Ascending aorta (tissue), 2 donors: ENCODE measurements around the gene BCS1L. TPM values are rescaled to one million over a fixed set of nuclear protein-coding genes. Genes with fewer than 3 reads are reported as not detected.

Experiments
- DNase-seq, 2 donors: peaks; one replicate each; pipeline ENCODE4 v3.0.0-alpha.2; 2019; ENCODE audit warnings: low spot score in 2 of 2
- H3K27ac ChIP-seq, 2 donors: fragments of 200-600 bp; sonication (generic); one replicate each; pipeline ENCODE4 v1.5.1; 2016 to 2017; ENCODE audit warnings: mild to moderate bottlenecking in 1 of 2
- H3K27me3 ChIP-seq: fragments of 200-600 bp; sonication (generic); one replicate; pipeline ENCODE4 v1.5.1; 2017
- H3K36me3 ChIP-seq, 2 donors: fragments of 200-600 bp; sonication (generic); one replicate each; pipeline ENCODE4 v1.5.1; 2016
- H3K4me1 ChIP-seq, 2 donors: fragments of 200-600 bp; sonication (generic); one replicate each; pipeline ENCODE4 v1.5.1; 2016 to 2017; ENCODE audit warnings: mild to moderate bottlenecking in 1 of 2
- H3K4me3 ChIP-seq, 2 donors: fragments of 200-600 bp; sonication (generic); one replicate each; pipeline ENCODE4 v1.5.1; 2016 to 2017; ENCODE audit warnings: mild to moderate bottlenecking in 1 of 2
- H3K9me3 ChIP-seq, 2 donors: fragments of 200-600 bp; sonication (generic); one replicate each; pipeline ENCODE4 v1.5.1; 2016
- CTCF ChIP-seq, 3 experiments: fragments of 200-600 bp in 2 of 3; fragments of 450-650 bp in 1 of 3; sonication (generic) in 2 of 3; IDR thresholded peaks; one replicate each; pipeline ENCODE4 v1.5.1; 2016 to 2019; ENCODE audit warnings: antibody characterized with exemption in 3 of 3, mild to moderate bottlenecking in 1 of 3, moderate library complexity in 1 of 3
- intact Hi-C: fragments of 100-400 bp; cut with DNase I; formaldehyde crosslinking; loops from one replicate; pipeline ENCODE4 v1.15.1; 2023
- total RNA-seq: library from RNA; depleted of rRNA; stranded (reverse); fragments of >200 nt; gene quantifications from one replicate; pipeline ENCODE4 v1.1.0, GENCODE V29; 2016

BCS1L gene
- 27.7 TPM for total RNA-seq

GRCh38 chr2:218659258-218659987, at the start of gene BCS1L, which contains the start of gene ZNF142:
TSS of gene BCS1L (plus strand) at chr2:218659683. CDS start at chr2:218660988, 1,305 bp downstream.
TSS of gene ZNF142 (minus strand) at chr2:218659623. CDS start at chr2:218656429, 3,194 bp downstream.
- Histone ChIP-seq H3K27me3 (no peaks in the 10 kb centered on the region), H3K9me3 (no peaks in the 10 kb centered on the region)
- intact Hi-C loops: no loop called here

GRCh38 chr2:218615868-218616315, 43.6 kb upstream of the BCS1L start:
- Histone ChIP-seq H3K27ac (no peak overlapping the region), H3K9me3 (no peaks in the 10 kb centered on the region), H3K4me1 (no peaks in the 10 kb centered on the region), H3K4me3 (no peak overlapping the region), H3K27me3 (no peaks in the 10 kb centered on the region), H3K36me3 (no peaks in the 10 kb centered on the region)
- no peak for TF ChIP-seq CTCF (IDR thresholded peaks at IDR 0.05)
- no peak for DNase-seq
- intact Hi-C loops: no loop called here

More at GRCh38 chr2:218659258-218659987, at the start of gene BCS1L, which contains the start of gene ZNF142:
- Histone ChIP-seq H3K36me3 (peaks cover 42 to 45% of the 10 kb centered on the region in 2 donors), H3K27ac (peak within 1 kb of the TSS; percentile 56 to 62), H3K4me1 (peaks cover 0 to 7% of the 10 kb centered on the region in 2 donors), H3K4me3 (peak within 1 kb of the TSS; percentile 82 to 96)
- no peak for TF ChIP-seq CTCF (IDR thresholded peaks at IDR 0.05)
- DNase-seq: peak; percentile 69 to 94

GRCh38 chr2:218618102-218618860, 41.2 kb upstream of the BCS1L start:
- TF ChIP-seq CTCF (IDR thresholded peaks at IDR 0.05): no peak
- Histone ChIP-seq H3K4me3 (no peak overlapping the region), H3K27ac (no peak overlapping the region), H3K27me3 (no peaks in the 10 kb centered on the region), H3K4me1 (no peaks in the 10 kb centered on the region), H3K36me3 (no peaks in the 10 kb centered on the region), H3K9me3 (no peaks in the 10 kb centered on the region)
- DNase-seq: no peak
- intact Hi-C loops: no loop called here

GRCh38 chr2:218621007-218621406, 38.5 kb upstream of the BCS1L start:
- no peak for TF ChIP-seq CTCF (IDR thresholded peaks at IDR 0.05)
- Histone ChIP-seq H3K4me3 (no peak overlapping the region), H3K27me3 (no peaks in the 10 kb centered on the region), H3K9me3 (no peaks in the 10 kb centered on the region), H3K36me3 (peaks cover 0 to 3% of the 10 kb centered on the region in 2 donors), H3K27ac (no peak overlapping the region), H3K4me1 (no peaks in the 10 kb centered on the region)
- no peak for DNase-seq
- intact Hi-C loops: no loop called here

GRCh38 chr2:218622606-218623365, 36.7 kb upstream of the BCS1L start:
- H3K27me3 ChIP-seq: no peaks in the 10 kb centered on the region
- H3K27ac ChIP-seq: no peak overlapping the region
- intact Hi-C loops: no loop called here
- H3K36me3 ChIP-seq: peaks cover 0 to 3% of the 10 kb centered on the region in 2 donors
- H3K4me1 ChIP-seq: no peaks in the 10 kb centered on the region
- H3K9me3 ChIP-seq: no peaks in the 10 kb centered on the region
- no peak overlapping the region for H3K4me3 ChIP-seq
- no peak for TF ChIP-seq CTCF (IDR thresholded peaks at IDR 0.05)
- DNase-seq: no peak
